H1 (cell line): ENCODE measurements around the gene PRG2. TPM values are rescaled to one million over a fixed set of nuclear protein-coding genes. Genes with fewer than 3 reads are reported as not detected.

Experiments used
- CTCF ChIA-PET: fragments of 300-600 bp; sonication (Branson Sonifier 250); formaldehyde crosslinking; loops from one replicate; lab custom pipeline; 2021; ENCODE audit not compliant: partially characterized antibody; lab: Charles Lee
- POLR2A ChIA-PET: fragments of 300-600 bp; sonication (Branson Sonifier 250); formaldehyde crosslinking; loops from one replicate; lab custom pipeline; 2021; ENCODE audit warnings: inconsistent platforms; ENCODE audit not compliant: partially characterized antibody; lab: Charles Lee
- DNase-seq, 2 experiments: peaks; one replicate each; pipeline versions ENCODE4 v3.0.0 to v3.0.0-alpha.2; 2010 to 2022; ENCODE audit warnings: low spot score in 2 of 2, low read depth in 1 of 2, mixed read lengths in 1 of 2
- FAIRE-seq: peaks from 2 replicates; lab custom pipeline; 2011; peaks lifted over from hg19 to GRCh38; lab: Jason Lieb, UNC
- H2AFZ ChIP-seq: 2 replicates; pipeline ENCODE4 v1.8.1; 2012; ENCODE audit warnings: low read length, inconsistent platforms
- H2AK5ac ChIP-seq: 2 replicates; pipeline ENCODE4 v1.6.1; 2013; ENCODE audit warnings: low read depth, low read length
- H2BK120ac ChIP-seq: replicated peaks from 2 replicates; pipeline ENCODE3; 2013; ENCODE audit warnings: low read depth, low read length, inconsistent platforms
- H2BK12ac ChIP-seq: 2 replicates; pipeline ENCODE4 v1.6.1; 2013; ENCODE audit warnings: low read depth, low read length
- H2BK15ac ChIP-seq: 2 replicates; pipeline ENCODE4 v1.6.1; 2013; ENCODE audit warnings: low read length
- H2BK20ac ChIP-seq: 2 replicates; pipeline ENCODE4 v1.6.1; 2013; ENCODE audit warnings: low read length
- H2BK5ac ChIP-seq: 2 replicates; pipeline ENCODE4 v1.6.1; 2013; ENCODE audit warnings: low read depth, low read length
- H3K14ac ChIP-seq: 2 replicates; pipeline ENCODE4 v1.6.1; 2013; ENCODE audit warnings: inconsistent platforms; ENCODE audit not compliant: insufficient read length
- H3K18ac ChIP-seq: 2 replicates; pipeline ENCODE4 v1.6.1; 2013; ENCODE audit warnings: low read length; ENCODE audit errors: extremely low read depth
- H3K23ac ChIP-seq: 2 replicates; pipeline ENCODE4 v1.6.1; 2013; ENCODE audit warnings: inconsistent platforms; ENCODE audit not compliant: insufficient read length
- H3K23me2 ChIP-seq: 2 replicates; pipeline ENCODE4 v1.6.1; 2013; ENCODE audit warnings: low read depth, low read length
- H3K27ac ChIP-seq: 2 replicates; pipeline ENCODE4 v1.6.1; 2011; ENCODE audit warnings: low read depth, low read length, inconsistent platforms
- H3K27me3 ChIP-seq, 4 experiments: replicated peaks in 1 of 4; 1 replicate in 1 of 4; 2 replicates in 3 of 4; pipeline versions ENCODE4 v1.6.1 to v1.8.1; 2011 to 2013; ENCODE audit warnings: low read length in 3 of 4, mild to moderate bottlenecking in 3 of 4, inconsistent platforms in 2 of 4, mixed read lengths in 2 of 4, moderate library complexity in 1 of 4; ENCODE audit not compliant: control insufficient read depth in 3 of 4, insufficient read depth in 3 of 4; ENCODE audit errors: extremely low read depth in 1 of 4
- H3K36me3 ChIP-seq, 4 experiments: 2 replicates each; pipeline versions ENCODE4 v1.6.1 to v1.8.1; 2011 to 2013; ENCODE audit warnings: mild to moderate bottlenecking in 4 of 4, low read length in 3 of 4, moderate library complexity in 2 of 4, control low read depth in 1 of 4, inconsistent platforms in 1 of 4; ENCODE audit not compliant: insufficient read depth in 4 of 4, control insufficient read depth in 2 of 4
- H3K4ac ChIP-seq: replicated peaks from 2 replicates; pipeline ENCODE3; 2013; ENCODE audit warnings: low read length, low read depth, mixed read lengths, inconsistent platforms; ENCODE audit not compliant: insufficient read length
- H3K4me1 ChIP-seq, 4 experiments: replicated peaks in 1 of 4; 1 replicate in 1 of 4; 2 replicates in 3 of 4; pipeline versions ENCODE4 v1.6.1 to v1.8.1; 2011 to 2013; ENCODE audit warnings: low read length in 3 of 4, inconsistent platforms in 2 of 4, mixed read lengths in 1 of 4; ENCODE audit not compliant: insufficient read depth in 4 of 4, control insufficient read depth in 3 of 4
- H3K4me2 ChIP-seq, 2 experiments: 2 replicates each; pipeline versions ENCODE4 v1.6.1 to v1.8.1; 2011 to 2013; ENCODE audit warnings: low read depth in 2 of 2, low read length in 2 of 2, control low read depth in 1 of 2, inconsistent platforms in 1 of 2, mild to moderate bottlenecking in 1 of 2; ENCODE audit not compliant: insufficient read depth in 1 of 2
- H3K4me3 ChIP-seq, 4 experiments: fragments of 200-600, 300-600 bp in 1 of 4; sonication (generic), shearing (Covaris generic), sonication (Bioruptor Twin) in 1 of 4; 2 replicates each; pipeline versions ENCODE4 v1.5.1 to v1.8.1; 2011 to 2016; ENCODE audit warnings: low read length in 4 of 4, low read depth in 3 of 4, control low read depth in 2 of 4, inconsistent platforms in 2 of 4, mild to moderate bottlenecking in 2 of 4, mixed read lengths in 1 of 4, moderate library complexity in 1 of 4; ENCODE audit not compliant: insufficient read depth in 2 of 4; ENCODE audit errors: extremely low read depth in 1 of 4
- H3K56ac ChIP-seq: replicated peaks from 2 replicates; pipeline ENCODE3; 2013; ENCODE audit warnings: low read depth, mild to moderate bottlenecking, mixed read lengths, low read length, inconsistent platforms; ENCODE audit not compliant: insufficient read length
- H3K79me1 ChIP-seq: 2 replicates; pipeline ENCODE4 v1.6.1; 2013; ENCODE audit warnings: low read depth, low read length, control low read depth
- H3K79me2 ChIP-seq, 2 experiments: 2 replicates each; pipeline versions ENCODE4 v1.6.1 to v1.8.1; 2012 to 2013; ENCODE audit warnings: low read length in 2 of 2, mild to moderate bottlenecking in 2 of 2, inconsistent platforms in 1 of 2; ENCODE audit not compliant: insufficient read depth in 2 of 2, control insufficient read depth in 1 of 2
- H3K9ac ChIP-seq, 4 experiments: replicated peaks in 1 of 4; 1 replicate in 1 of 4; 2 replicates in 3 of 4; pipeline versions ENCODE4 v1.6.1 to v1.8.1; 2011 to 2013; ENCODE audit warnings: low read depth in 3 of 4, low read length in 3 of 4, control low read depth in 2 of 4, mild to moderate bottlenecking in 2 of 4, moderate library complexity in 2 of 4, inconsistent platforms in 1 of 4; ENCODE audit errors: extremely low read depth in 1 of 4
- H3K9me3 ChIP-seq, 2 experiments: 2 replicates each; pipeline versions ENCODE4 v1.6.1 to v1.8.1; 2012 to 2013; ENCODE audit warnings: mild to moderate bottlenecking in 2 of 2, moderate library complexity in 2 of 2, control low read depth in 1 of 2, inconsistent platforms in 1 of 2, low read depth in 1 of 2, low read length in 1 of 2, mixed read lengths in 1 of 2; ENCODE audit not compliant: insufficient read depth in 2 of 2
- H4K20me1 ChIP-seq, 2 experiments: replicated peaks in 1 of 2; 2 replicates each; pipeline versions ENCODE3 to v1.8.1; 2011 to 2013; ENCODE audit warnings: inconsistent platforms in 2 of 2, low read length in 2 of 2, mild to moderate bottlenecking in 1 of 2; ENCODE audit not compliant: insufficient read depth in 2 of 2, control insufficient read depth in 1 of 2
- H4K5ac ChIP-seq: 2 replicates; pipeline ENCODE4 v1.6.1; 2013; ENCODE audit warnings: low read length, low read depth, mixed read lengths, inconsistent platforms; ENCODE audit not compliant: insufficient read length
- H4K8ac ChIP-seq: 2 replicates; pipeline ENCODE4 v1.8.0; 2013; ENCODE audit warnings: mild to moderate bottlenecking, moderate library complexity, low read length, inconsistent platforms; ENCODE audit not compliant: insufficient read depth; ENCODE audit errors: extremely low read depth
- H4K91ac ChIP-seq: replicated peaks from 2 replicates; pipeline ENCODE3; 2013; ENCODE audit warnings: low read length, mixed read lengths, inconsistent platforms; ENCODE audit not compliant: insufficient read length
- GABPA ChIP-seq: IDR thresholded peaks from 2 replicates; pipeline ENCODE4 v1.6.1; 2011; ENCODE audit warnings: mild to moderate bottlenecking, low read length, moderate library complexity, borderline replicate concordance; ENCODE audit not compliant: insufficient read depth
- JUN ChIP-seq: IDR thresholded peaks from 2 replicates; pipeline ENCODE4 v1.6.1; 2011; ENCODE audit warnings: low read depth, mild to moderate bottlenecking, improper control_type of control experiment, low read length
- NANOG ChIP-seq: IDR thresholded peaks from 2 replicates; pipeline ENCODE4 v1.6.1; 2011; ENCODE audit warnings: low read length, low read depth, mild to moderate bottlenecking, inconsistent platforms; ENCODE audit not compliant: insufficient read depth, poor library complexity, severe bottlenecking
- POU5F1 ChIP-seq: IDR thresholded peaks from 2 replicates; pipeline ENCODE4 v1.6.1; 2011; ENCODE audit warnings: low read depth, mild to moderate bottlenecking, low read length, moderate library complexity
- SIX5 ChIP-seq: IDR thresholded peaks from 2 replicates; pipeline ENCODE4 v1.6.1; 2011; ENCODE audit warnings: mild to moderate bottlenecking, low read depth, low read length
- SP2 ChIP-seq: IDR thresholded peaks from 2 replicates; pipeline ENCODE4 v1.6.1; 2012; ENCODE audit warnings: mild to moderate bottlenecking, low read length, inconsistent platforms
- SP4 ChIP-seq: IDR thresholded peaks from 2 replicates; pipeline ENCODE4 v1.6.1; 2012; ENCODE audit warnings: low read length, inconsistent platforms
- SUZ12 ChIP-seq: fragments of 200-600 bp; sonication (generic); IDR thresholded peaks from 2 replicates; pipeline ENCODE4 v1.6.1; 2012; ENCODE audit warnings: mild to moderate bottlenecking, inconsistent platforms, low read length, moderate library complexity, mixed read lengths
- TAF7 ChIP-seq: optimal IDR thresholded peaks from 2 replicates; pipeline ENCODE3; 2011; ENCODE audit warnings: low read depth, mild to moderate bottlenecking, inconsistent platforms, low read length, moderate library complexity, borderline replicate concordance
- WGBS, 2 experiments: shearing (Covaris generic) in 1 of 2; methylation state at CpG; one replicate each; pipeline versions ENCODE4 v1.1.6 to v1.1.7; 2013 to 2015; ENCODE audit warnings: low lambda C conversion rate in 2 of 2, mixed read lengths in 2 of 2, inconsistent platforms in 1 of 2, low coverage in 1 of 2, missing lambda C conversion rate in 1 of 2; ENCODE audit not compliant: insufficient replicate concordance in 2 of 2, insufficient coverage in 1 of 2, insufficient read length in 1 of 2; ENCODE audit errors: extremely low coverage in 1 of 2, missing lambda C conversion rate in 1 of 2; 5-methylcytosine and 5-hydroxymethylcytosine counted together
- polyA plus RNA-seq, 7 experiments: library from polyadenylated mRNA; depleted of rRNA in 3 of 7; stranded (reverse) in 5 of 7; unstranded in 2 of 7; fragments of >200 nt in 5 of 7; fragments of 200-250 nt in 2 of 7; gene quantifications; 1 replicate in 5 of 7; 2 replicates in 1 of 7; 4 replicates in 1 of 7; pipeline versions ENCODE4 v1.2.1 to v1.2.3, GENCODE V29; 2011 to 2013; ENCODE audit warnings: missing spikeins in 2 of 7, mixed read lengths in 2 of 7
- total RNA-seq: library from RNA; stranded (reverse); fragmentation: NEBNext Ultra II Directional; extraction: Animal tissue kit (Norgen Biotek cat#: 25700); gene quantifications from 2 replicates; pipeline ENCODE4 v1.2.1, GENCODE V29; 2021

The PRG2 gene
- total and polyA plus RNA-seq, 2 of the 8 experiments (the other 6 are each of a cell fraction or from before 2014, with no cell fraction given) = 0.32 TPM; not detected in 1

DNA sequence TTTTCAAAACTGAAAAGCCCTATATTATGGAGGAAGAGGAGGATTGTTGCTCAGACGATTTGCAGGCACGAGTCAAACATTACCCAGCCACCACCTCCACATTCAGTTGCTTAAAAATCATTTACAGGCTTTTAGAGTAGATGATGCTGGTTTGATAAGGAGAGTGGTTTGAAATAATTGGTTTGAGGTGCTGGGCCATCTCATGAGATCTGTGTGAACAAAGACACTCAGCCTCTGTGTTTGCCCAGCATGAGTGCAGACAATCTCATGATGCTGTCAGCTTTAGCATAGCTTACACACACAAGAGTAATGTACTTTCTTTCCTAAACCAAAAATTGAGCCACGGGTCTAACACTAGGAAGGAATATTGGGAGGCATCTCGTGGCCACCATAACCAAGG, 32.2 kb upstream of the PRG2 start:
- Histone ChIP-seq H3K23me2 (no peaks in the 10 kb centered on the region; the same call in 1 of the 2 replicates), H4K20me1 (no peaks in the 10 kb centered on the region), H3K9ac (no peak overlapping the region), H3K4me3 (no peak overlapping the region), H4K5ac (no peak overlapping the region), H3K79me1 (peaks cover 4% of the 10 kb centered on the region; the same call in 1 of the 2 replicates), H2AFZ (no peak overlapping the region), H3K79me2 (no peaks in the 10 kb centered on the region), H3K4ac (no peak overlapping the region), H3K27ac (no peak overlapping the region), H2BK120ac (no peak overlapping the region), H3K9me3 (no peaks in the 10 kb centered on the region), H3K27me3 (peaks cover 0 to 4% (median 2%) of the 10 kb centered on the region in 4 experiments; a peak in 5 of 7 replicates), H2BK5ac (no peak overlapping the region), H3K4me1 (peaks cover 0 to 19% (median 13%) of the 10 kb centered on the region in 4 experiments; a peak in 6 of 7 replicates), H2BK15ac (no peak overlapping the region), H2BK20ac (no peak overlapping the region), H3K4me2 (no peak overlapping the region), H4K91ac (no peak overlapping the region), H4K8ac (no peak overlapping the region), H3K14ac (no peak overlapping the region), H3K23ac (no peak overlapping the region), H3K18ac (no peak overlapping the region), H3K56ac (no peak overlapping the region), H2AK5ac (no peak overlapping the region), H2BK12ac (no peak overlapping the region), H3K36me3 (peaks cover 0 to 25% (median 5%) of the 10 kb centered on the region in 4 experiments; a peak in 3 of 8 replicates)
- FAIRE-seq (no peak), DNase-seq (no peak)
- ChIA-PET POLR2A (interaction anchor here (0.6 kb wide), 1 partner anchor 221 kb away, joined by 3 read pairs; no protein-coding TSS in a partner anchor), CTCF (interaction anchor here (0.8 to 1.4 kb wide), 2 partner anchors 29 to 34 kb away, joined by 4 read pairs; no protein-coding TSS in a partner anchor)
- WGBS, 2 experiments = 84% methylated on average over 4 of the region's 4 CpGs; no CpG with 5 or more reads in 1 of the 2 experiments
- no peak for TF ChIP-seq SIX5
- no peak for TF ChIP-seq TAF7
- TF ChIP-seq SUZ12 = no peak
- TF ChIP-seq POU5F1 = no peak
- no peak for TF ChIP-seq JUN
- TF ChIP-seq NANOG = no peak
- TF ChIP-seq GABPA = no peak
- TF ChIP-seq SP4 = no peak
- no peak for TF ChIP-seq SP2
